H9 (cell line): Measurements from ENCODE around the gene OR10W1. TPM values are rescaled to one million over a fixed set of nuclear protein-coding genes. Genes with fewer than 3 reads are reported as not detected.

Experiments used
- DNase-seq: peaks from one replicate; pipeline ENCODE4 v3.0.0-alpha.2; 2017
- H2AFZ ChIP-seq: one replicate; pipeline ENCODE4 v1.6.1; 2013; ENCODE audit warnings: mild to moderate bottlenecking, low read length, control low read depth, moderate library complexity
- H2AK5ac ChIP-seq: 2 replicates; pipeline ENCODE4 v1.6.1; 2013; ENCODE audit warnings: low read length, control low read depth, mixed read lengths; ENCODE audit not compliant: insufficient read length
- H2BK120ac ChIP-seq: one replicate; pipeline ENCODE4 v1.6.1; 2013; ENCODE audit warnings: low read depth, mild to moderate bottlenecking, low read length, control low read depth, inconsistent platforms; ENCODE audit not compliant: poor library complexity, severe bottlenecking
- H2BK12ac ChIP-seq: 2 replicates; pipeline ENCODE4 v1.6.1; 2013; ENCODE audit warnings: low read length, control low read depth, mixed read lengths, low read depth; ENCODE audit not compliant: insufficient read length
- H2BK15ac ChIP-seq: 2 replicates; pipeline ENCODE4 v1.6.1; 2013; ENCODE audit warnings: low read depth, low read length, control low read depth
- H2BK20ac ChIP-seq: one replicate; pipeline ENCODE4 v1.6.1; 2013; ENCODE audit warnings: low read depth, mild to moderate bottlenecking, low read length, control low read depth, inconsistent platforms; ENCODE audit not compliant: poor library complexity, severe bottlenecking
- H2BK5ac ChIP-seq: 2 replicates; pipeline ENCODE4 v1.6.1; 2013; ENCODE audit warnings: low read length, control low read depth, mixed read lengths; ENCODE audit not compliant: insufficient read length
- H3K14ac ChIP-seq: 2 replicates; pipeline ENCODE4 v1.6.1; 2013; ENCODE audit warnings: low read length, control low read depth; ENCODE audit not compliant: insufficient read depth
- H3K18ac ChIP-seq: 2 replicates; pipeline ENCODE4 v1.6.1; 2013; ENCODE audit warnings: low read depth, mild to moderate bottlenecking, mixed read lengths, low read length, control low read depth; ENCODE audit not compliant: insufficient read length
- H3K23ac ChIP-seq: 2 replicates; pipeline ENCODE4 v1.6.1; 2013; ENCODE audit warnings: low read length, control low read depth, mixed read lengths, low read depth; ENCODE audit not compliant: insufficient read length
- H3K23me2 ChIP-seq: 2 replicates; pipeline ENCODE4 v1.6.1; 2013; ENCODE audit warnings: low read depth, mild to moderate bottlenecking, mixed read lengths, low read length, control low read depth; ENCODE audit not compliant: insufficient read length, poor library complexity, severe bottlenecking
- H3K27ac ChIP-seq: 2 replicates; pipeline ENCODE4 v1.5.1; 2013; ENCODE audit warnings: low read length, control low read depth, mixed read lengths, low read depth; ENCODE audit not compliant: insufficient read length
- H3K27me3 ChIP-seq: 2 replicates; pipeline ENCODE4 v1.6.1; 2013; ENCODE audit warnings: low read length, control low read depth, inconsistent platforms; ENCODE audit not compliant: insufficient read depth
- H3K4ac ChIP-seq: 2 replicates; pipeline ENCODE4 v1.6.1; 2013; ENCODE audit warnings: low read depth, mild to moderate bottlenecking, control low read depth, inconsistent platforms, low read length, moderate library complexity
- H3K4me1 ChIP-seq: 2 replicates; pipeline ENCODE4 v1.6.1; 2013; ENCODE audit warnings: low read length, control low read depth, inconsistent platforms; ENCODE audit not compliant: insufficient read depth
- H3K4me2 ChIP-seq: 2 replicates; pipeline ENCODE4 v1.6.1; 2013; ENCODE audit warnings: low read length, control low read depth, mixed read lengths; ENCODE audit not compliant: insufficient read length, insufficient read depth
- H3K56ac ChIP-seq: 2 replicates; pipeline ENCODE4 v1.6.1; 2013; ENCODE audit warnings: low read depth, mild to moderate bottlenecking, mixed read lengths, low read length, control low read depth; ENCODE audit not compliant: insufficient read length
- H3K79me1 ChIP-seq: 2 replicates; pipeline ENCODE4 v1.6.1; 2013; ENCODE audit warnings: low read depth, mild to moderate bottlenecking, moderate library complexity, low read length, control low read depth, inconsistent platforms; ENCODE audit not compliant: insufficient read depth, poor library complexity, severe bottlenecking
- H3K79me2 ChIP-seq: 2 replicates; pipeline ENCODE4 v1.6.1; 2013; ENCODE audit warnings: low read length, control low read depth, inconsistent platforms; ENCODE audit not compliant: insufficient read depth
- H3K9ac ChIP-seq: 2 replicates; pipeline ENCODE4 v1.6.1; 2013; ENCODE audit warnings: low read length, control low read depth, mixed read lengths; ENCODE audit not compliant: insufficient read length; ENCODE audit errors: extremely low read depth
- H3K9me3 ChIP-seq: one replicate; pipeline ENCODE4 v1.6.1; 2013; ENCODE audit warnings: low read depth, low read length, inconsistent platforms; ENCODE audit not compliant: control insufficient read depth
- H3T11ph ChIP-seq: one replicate; pipeline ENCODE4 v1.6.1; 2013; ENCODE audit warnings: mild to moderate bottlenecking, low read length, control low read depth, inconsistent platforms
- H4K20me1 ChIP-seq: one replicate; pipeline ENCODE4 v1.6.1; 2013; ENCODE audit not compliant: control insufficient read depth, insufficient read length, insufficient read depth
- H4K5ac ChIP-seq: 2 replicates; pipeline ENCODE4 v1.6.1; 2013; ENCODE audit warnings: low read depth, mild to moderate bottlenecking, mixed read lengths, low read length, control low read depth; ENCODE audit not compliant: insufficient read length
- H4K8ac ChIP-seq: replicated peaks from 2 replicates; pipeline ENCODE4 v1.6.1; 2013; ENCODE audit warnings: low read length, control low read depth, mixed read lengths, low read depth; ENCODE audit not compliant: insufficient read length
- H4K91ac ChIP-seq: 2 replicates; pipeline ENCODE4 v1.6.1; 2013; ENCODE audit warnings: low read depth, mild to moderate bottlenecking, moderate library complexity, mixed read lengths, low read length, control low read depth; ENCODE audit not compliant: insufficient read length
- H3K27ac Mint-ChIP-seq, 3 experiments: 2 replicates in 2 of 3; 3 replicates in 1 of 3; pipeline ENCODE4 v1.8.0; 2020 to 2021; ENCODE audit warnings: mixed read lengths in 3 of 3, mild to moderate bottlenecking in 1 of 3, moderate library complexity in 1 of 3
- H3K27me3 Mint-ChIP-seq: 2 replicates; pipeline ENCODE4 v1.8.0; 2021; ENCODE audit warnings: low read depth, mild to moderate bottlenecking, moderate library complexity, mixed read lengths
- H3K36me3 Mint-ChIP-seq, 3 experiments: 2 replicates in 2 of 3; 3 replicates in 1 of 3; pipeline ENCODE4 v1.8.0; 2020 to 2021; ENCODE audit warnings: low read depth in 3 of 3, mixed read lengths in 3 of 3; ENCODE audit not compliant: insufficient read depth in 1 of 3
- H3K4me1 Mint-ChIP-seq, 2 experiments: 2 replicates each; pipeline ENCODE4 v1.8.0; 2020; ENCODE audit warnings: mixed read lengths in 2 of 2
- H3K4me3 Mint-ChIP-seq, 2 experiments: 2 replicates in 1 of 2; 3 replicates in 1 of 2; pipeline ENCODE4 v1.8.0; 2020 to 2021; ENCODE audit warnings: mild to moderate bottlenecking in 2 of 2, mixed read lengths in 2 of 2, moderate library complexity in 1 of 2
- H3K9me3 Mint-ChIP-seq, 2 experiments: 2 replicates in 1 of 2; 3 replicates in 1 of 2; pipeline ENCODE4 v1.8.0; 2020; ENCODE audit warnings: mild to moderate bottlenecking in 2 of 2, mixed read lengths in 2 of 2, moderate library complexity in 1 of 2
- CTCF ChIP-seq: fragments of 200-600 bp; sonication (generic); conservative IDR thresholded peaks from 3 replicates; pipeline ENCODE4 v1.8.0; 2021; ENCODE audit warnings: antibody characterized with exemption, mild to moderate bottlenecking
- WGBS: extraction: QIAGEN DNeasy Blood & Tissue Kit; methylation state at CpG from one replicate; pipeline ENCODE4 v1.1.7; 2013; ENCODE audit warnings: missing lambda C conversion rate, low lambda C conversion rate, mixed read lengths; ENCODE audit not compliant: insufficient read length; ENCODE audit errors: extremely low coverage; 5-methylcytosine and 5-hydroxymethylcytosine counted together
- total RNA-seq: library from RNA; stranded (reverse); gene quantifications from 2 replicates; pipeline ENCODE4 v1.2.1, GENCODE V29; 2021

Gene OR10W1
- total RNA-seq, 1 experiment from 2014 or later: not detected

GRCh38 chr11:58286249-58286648 is 18.2 kb upstream of the OR10W1 start:
- Histone ChIP-seq H3K18ac (no peak overlapping the region), H3K56ac (no peak overlapping the region), H3K9ac (no peak overlapping the region), H4K20me1 (no peaks in the 10 kb centered on the region), H3K14ac (no peak overlapping the region), H2AFZ (no peak overlapping the region), H2BK120ac (no peak overlapping the region), H2BK12ac (no peak overlapping the region), H3K4ac (no peak overlapping the region), H3K23ac (no peak overlapping the region), H3K27me3 (no peaks in the 10 kb centered on the region), H3K9me3 (no peaks in the 10 kb centered on the region), H2BK5ac (no peak overlapping the region), H3K23me2 (no peaks in the 10 kb centered on the region), H3K4me2 (no peak overlapping the region), H3K4me1 (no peaks in the 10 kb centered on the region), H2BK20ac (no peak overlapping the region), H3K79me1 (no peaks in the 10 kb centered on the region), H3K27ac (no peak overlapping the region), H2AK5ac (no peak overlapping the region), H3K79me2 (no peaks in the 10 kb centered on the region), H4K91ac (no peak overlapping the region), H2BK15ac (no peak overlapping the region), H3T11ph (no peak overlapping the region), H4K5ac (no peak overlapping the region), H4K8ac (no peak overlapping the region)
- Mint-ChIP-seq H3K27ac (no peak overlapping the region), H3K36me3 (no peaks in the 10 kb centered on the region), H3K9me3 (peaks cover 8 to 12% of the 10 kb centered on the region in 2 experiments), H3K27me3 (no peaks in the 10 kb centered on the region), H3K4me3 (no peak overlapping the region), H3K4me1 (no peaks in the 10 kb centered on the region)
- WGBS: no CpG with 5 or more reads among the region's 1 CpG
- TF ChIP-seq CTCF: peak; percentile 65
- DNase-seq: peak; percentile 32
